NCI-H69 (cell line): ENCODE data around the gene GPX7.
"Not testable (repeated sequence)": the region's sequence is repeated elsewhere in the genome, so short reads cannot be mapped to it uniquely, and the experiment has no call there.

Source experiments
- DNase-seq: peaks from one replicate; lab custom pipeline; 2025; lab: John Stamatoyannopoulos, UW

Gene GPX7

GRCh38 chr1:52601991-52602855, at the start of gene GPX7:
Gene GPX7 (plus strand): TSS chr1:52602371. CDS start chr1:52602410, 39 bp downstream.
- DNase-seq, result peak; percentile 65

DNA sequence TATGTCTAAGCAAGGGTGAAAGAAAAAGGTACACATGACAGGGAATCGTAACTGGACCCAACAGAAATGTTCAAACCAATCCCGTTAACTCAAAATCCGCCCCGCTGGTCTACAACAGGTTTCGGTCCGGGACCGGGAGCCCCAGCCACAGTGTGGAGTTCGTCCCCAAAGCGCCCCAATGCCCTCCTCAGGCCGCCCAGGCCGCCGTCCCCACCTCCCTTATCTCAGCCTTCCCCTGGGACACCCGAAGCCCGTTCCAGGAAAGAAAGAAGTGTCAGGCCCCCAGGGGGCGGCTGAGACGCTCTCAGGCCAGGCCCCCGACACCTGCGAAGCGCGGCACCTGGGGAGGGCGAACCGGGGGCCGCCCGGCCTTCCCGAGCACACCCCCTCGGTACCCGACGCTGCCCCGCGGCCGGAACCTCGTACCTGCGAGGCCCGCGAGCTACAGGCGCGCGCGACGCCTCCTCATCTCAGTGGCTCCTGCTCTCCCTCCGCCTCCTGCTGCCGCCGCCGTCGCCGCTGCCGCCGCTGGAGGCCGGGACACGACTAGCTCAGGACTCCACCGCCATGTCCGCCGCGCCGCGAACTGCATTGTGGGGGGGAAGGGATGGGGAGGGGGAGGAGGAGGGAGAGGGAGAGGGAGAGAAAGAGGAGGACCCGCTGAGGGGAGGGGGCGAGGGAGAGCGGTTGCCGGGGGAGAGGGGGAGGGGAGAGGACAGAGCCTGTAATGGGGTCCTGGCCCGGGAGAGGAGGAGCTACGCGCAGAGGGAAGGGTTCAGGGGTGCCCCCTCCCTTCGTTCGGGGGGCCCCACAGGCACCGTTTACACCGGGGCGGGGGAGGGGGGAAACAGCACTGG, 49.4 kb upstream of the GPX7 start, which contains the start of gene TUT4:
Gene TUT4, minus strand, starts transcription at position 588 of the 857 bp plus-strand sequence. CDS start 26,812 bp downstream, outside the sequence.
- DNase-seq, result peak; percentile 91

DNA sequence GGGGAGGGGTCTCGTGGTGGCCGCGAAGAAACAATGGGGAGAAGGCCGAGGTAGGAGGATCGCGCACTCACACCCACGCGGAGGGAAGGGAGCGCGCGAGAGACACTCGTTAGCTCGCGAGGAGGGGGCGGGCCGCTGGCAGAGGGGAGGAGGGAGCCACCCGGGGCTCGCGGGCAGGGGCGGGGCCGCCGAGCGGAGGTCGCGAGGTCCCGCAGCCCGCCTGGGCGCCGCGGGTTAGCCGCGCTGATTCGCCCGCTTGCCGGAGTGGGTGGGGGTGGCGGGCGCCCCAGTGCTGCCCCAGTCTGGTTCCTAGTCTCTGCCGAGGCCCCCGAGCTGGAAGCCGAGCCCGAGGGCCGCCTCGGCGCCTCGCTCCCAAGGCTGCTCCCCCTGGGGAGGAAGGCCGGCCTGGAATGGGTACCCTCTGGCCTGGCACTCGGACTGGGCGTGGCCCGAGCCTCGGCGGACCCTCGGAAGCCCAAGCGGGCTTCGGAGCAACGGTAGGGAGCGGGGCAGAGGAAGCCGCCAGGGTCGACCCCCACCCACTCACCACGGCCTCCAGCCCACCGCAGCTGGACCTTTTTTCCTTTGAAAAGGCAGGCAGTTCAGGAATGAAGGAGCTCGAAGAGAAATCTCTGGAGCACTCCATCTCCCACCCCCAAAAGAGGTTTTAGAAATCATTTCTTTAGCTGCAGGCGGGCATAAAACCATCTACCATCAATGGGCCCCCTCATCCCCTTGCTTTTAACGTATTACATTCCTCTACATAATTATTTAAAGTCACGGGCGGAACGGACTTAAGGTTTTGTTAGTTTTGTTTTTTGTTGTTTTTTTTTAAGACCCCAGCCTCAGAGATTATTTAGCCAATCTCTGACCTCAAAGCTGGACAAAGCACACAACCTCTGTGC, 48.6 kb upstream of the GPX7 start:
- peak; percentile 92 for DNase-seq

DNA sequence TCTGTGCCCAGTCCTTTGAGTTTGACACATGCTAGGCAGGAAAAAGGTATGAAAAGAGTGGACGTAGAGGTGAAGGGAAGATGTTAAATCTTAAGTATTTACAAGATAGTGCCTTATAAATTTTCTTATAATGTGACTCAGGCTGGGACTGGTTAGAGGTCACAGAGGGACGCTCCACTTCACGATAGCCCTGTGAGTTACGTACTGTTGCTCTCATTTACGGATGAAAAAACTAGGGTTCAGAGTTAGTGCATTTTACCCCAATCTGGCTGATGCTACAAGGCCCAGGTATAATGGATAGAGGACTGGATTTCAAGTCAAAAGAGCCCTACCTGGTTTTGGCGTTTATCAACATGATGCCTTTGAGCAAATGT, 47.9 kb upstream of the GPX7 start:
- DNase-seq, result no peak

GRCh38 chr1:52554756-52555155, 47.4 kb upstream of the GPX7 start:
- peak; percentile 84 for DNase-seq

DNA sequence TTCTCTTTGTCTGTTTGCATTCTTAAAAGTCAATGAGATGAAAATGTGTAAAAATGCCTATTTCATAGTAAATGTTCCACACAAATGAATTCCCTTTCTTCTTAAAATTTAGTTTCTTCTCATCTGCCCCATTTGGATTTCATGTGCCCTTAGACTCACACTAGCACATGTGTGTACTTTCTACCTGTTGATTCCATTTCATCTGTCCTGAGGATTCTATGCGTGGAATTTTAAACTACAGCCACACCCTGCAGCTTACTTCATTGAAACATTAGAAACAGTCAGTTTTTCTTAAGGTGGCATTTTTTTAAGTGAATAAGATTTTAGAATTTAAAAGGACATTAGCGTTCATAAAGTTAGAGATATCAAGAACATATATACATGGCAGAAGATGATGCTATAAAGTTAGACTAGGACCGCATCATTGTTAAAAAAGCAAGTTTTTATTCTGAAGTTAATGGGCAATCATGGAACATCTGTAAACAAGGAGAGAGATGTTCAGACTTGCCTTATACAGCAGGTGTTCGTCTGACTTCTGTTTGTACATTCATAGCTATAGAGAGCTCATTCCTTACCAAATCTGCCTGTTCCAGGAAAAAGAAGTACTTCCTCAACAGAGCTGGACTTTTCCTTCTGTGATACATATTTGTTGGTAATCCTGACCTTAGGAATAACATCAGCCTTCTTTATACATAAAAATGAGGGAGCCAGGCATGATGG, 45.4 kb upstream of the GPX7 start:
- DNase-seq, result peak; percentile 48

- peak; percentile 1 for DNase-seq
Observed at GRCh38 chr1:52558941-52559340, 43.2 kb upstream of the GPX7 start.

DNA sequence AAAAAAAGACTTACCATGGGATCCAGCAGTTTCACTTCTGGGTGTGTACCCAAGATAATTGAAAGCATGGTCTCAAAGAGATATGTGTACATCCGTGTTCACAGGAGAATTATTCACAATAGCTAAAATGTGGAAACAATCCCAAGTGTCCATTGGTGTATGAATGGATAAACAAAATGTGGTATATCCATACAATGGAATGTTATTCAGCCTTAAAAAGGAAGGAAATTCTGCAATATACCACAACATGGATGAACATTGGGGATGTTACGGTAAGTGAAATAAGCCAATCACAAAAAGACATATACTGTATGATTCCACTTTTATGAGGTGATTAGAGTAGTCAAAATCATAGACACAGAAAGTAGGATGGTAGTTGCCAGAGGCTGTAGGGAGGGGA, 42.3 kb upstream of the GPX7 start:
- no peak for DNase-seq

- DNase-seq, result no peak
Observed at GRCh38 chr1:52562766-52563165, 39.4 kb upstream of the GPX7 start.

GRCh38 chr1:52567943-52568342, 34.2 kb upstream of the GPX7 start:
- no peak for DNase-seq

DNA sequence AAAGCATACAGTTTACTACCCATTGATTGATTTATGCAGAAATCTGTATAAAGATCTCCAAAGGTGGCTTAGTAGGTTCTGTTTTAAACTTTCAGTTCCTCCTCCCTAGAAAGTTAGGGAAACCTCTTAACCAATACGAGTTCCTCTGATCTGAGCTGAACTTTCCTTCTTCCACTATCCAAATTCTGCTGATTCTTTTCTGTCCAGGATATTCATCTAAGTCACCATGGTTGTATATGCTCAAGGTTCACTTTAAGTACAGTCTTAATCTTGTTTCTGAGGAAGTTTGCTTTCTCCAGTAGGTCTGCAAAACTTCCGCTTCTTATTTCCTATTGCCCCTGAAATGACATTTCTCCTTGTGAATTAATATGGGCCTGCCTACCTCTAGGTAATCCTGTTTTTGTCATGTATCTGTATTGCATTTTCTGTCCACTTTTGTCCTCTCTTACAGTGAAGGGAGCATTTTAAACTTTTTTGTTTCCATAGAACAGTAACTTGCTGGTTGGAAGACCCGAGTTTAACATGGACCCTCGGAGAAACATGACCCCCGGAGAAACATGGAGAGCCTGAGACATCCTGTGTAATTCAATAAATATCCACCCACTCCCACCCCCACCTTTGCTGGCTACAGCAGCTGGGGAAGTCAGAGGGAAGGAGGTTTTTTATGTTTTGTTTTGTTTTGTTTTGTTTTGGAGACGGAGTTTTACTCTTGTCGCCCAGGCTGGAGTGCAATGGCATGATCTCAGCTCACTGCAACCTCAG, 32.5 kb upstream of the GPX7 start:
- no peak for DNase-seq

- no peak for DNase-seq
Observed at GRCh38 chr1:52571783-52572182, 30.4 kb upstream of the GPX7 start.

GRCh38 chr1:52572387-52572786, 29.8 kb upstream of the GPX7 start:
- no peak for DNase-seq

DNA sequence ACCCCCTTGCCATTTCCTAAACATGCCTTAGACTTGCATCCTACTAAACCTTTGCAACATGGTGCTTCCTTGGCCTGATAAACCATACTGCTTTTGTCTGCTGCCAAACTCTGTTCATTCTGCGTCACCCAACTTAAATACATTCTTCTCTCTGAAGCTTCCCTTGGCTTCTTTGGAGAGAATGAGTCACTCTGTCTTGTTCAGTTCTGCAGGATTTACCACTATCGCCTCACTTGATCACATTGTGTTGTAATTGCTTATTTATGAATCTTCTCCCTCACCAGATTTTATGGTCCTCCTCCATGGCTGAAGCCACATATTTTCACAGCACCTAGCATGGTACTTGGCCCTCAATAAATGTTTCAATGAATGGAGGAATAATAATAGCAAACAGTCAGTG, 27.6 kb upstream of the GPX7 start:
- DNase-seq, result no peak

DNA sequence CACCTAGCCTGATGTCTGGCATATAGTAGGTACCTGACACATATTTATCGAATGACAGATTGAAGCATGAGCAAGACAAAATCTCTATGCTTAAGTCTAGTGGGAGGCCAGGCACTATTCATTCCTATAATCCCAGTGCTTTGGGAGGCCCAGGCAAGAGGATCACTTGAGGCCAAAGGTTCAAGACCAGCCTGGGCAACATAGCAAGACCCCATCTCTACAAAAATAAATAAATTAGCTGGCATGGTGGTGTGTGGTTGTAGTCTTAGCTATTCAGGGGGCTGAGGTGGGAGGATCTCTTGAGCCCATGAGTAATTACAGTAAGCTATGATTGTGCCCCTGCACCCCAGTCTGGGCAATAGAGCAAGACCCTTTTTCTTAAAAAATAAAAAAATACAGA, 26.1 kb upstream of the GPX7 start:
- DNase-seq, result no peak

- not testable (repeated sequence) for DNase-seq
Observed at GRCh38 chr1:52578066-52578465, 24.1 kb upstream of the GPX7 start.

DNA sequence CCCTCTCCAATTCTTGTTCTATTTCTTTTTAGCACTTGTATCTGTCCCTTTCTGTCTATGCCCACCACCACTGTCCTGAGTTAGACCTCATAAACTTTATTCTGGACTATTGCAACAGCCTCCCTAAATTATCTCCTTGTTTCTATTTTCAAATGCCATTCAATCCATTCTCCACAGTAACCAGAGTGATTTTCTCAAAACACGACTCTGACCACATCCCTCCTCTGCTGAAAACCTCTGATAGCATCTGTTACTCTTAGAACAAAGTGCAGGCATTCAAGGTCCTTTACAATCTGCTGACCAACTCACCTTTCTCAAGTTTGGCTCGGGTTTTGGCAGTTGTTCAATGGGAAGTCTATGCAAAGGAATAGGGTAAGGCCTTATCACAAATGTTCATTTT, 22.8 kb upstream of the GPX7 start:
- DNase-seq, result no peak

- no peak for DNase-seq
Observed at GRCh38 chr1:52580283-52580682, 21.9 kb upstream of the GPX7 start.

DNA sequence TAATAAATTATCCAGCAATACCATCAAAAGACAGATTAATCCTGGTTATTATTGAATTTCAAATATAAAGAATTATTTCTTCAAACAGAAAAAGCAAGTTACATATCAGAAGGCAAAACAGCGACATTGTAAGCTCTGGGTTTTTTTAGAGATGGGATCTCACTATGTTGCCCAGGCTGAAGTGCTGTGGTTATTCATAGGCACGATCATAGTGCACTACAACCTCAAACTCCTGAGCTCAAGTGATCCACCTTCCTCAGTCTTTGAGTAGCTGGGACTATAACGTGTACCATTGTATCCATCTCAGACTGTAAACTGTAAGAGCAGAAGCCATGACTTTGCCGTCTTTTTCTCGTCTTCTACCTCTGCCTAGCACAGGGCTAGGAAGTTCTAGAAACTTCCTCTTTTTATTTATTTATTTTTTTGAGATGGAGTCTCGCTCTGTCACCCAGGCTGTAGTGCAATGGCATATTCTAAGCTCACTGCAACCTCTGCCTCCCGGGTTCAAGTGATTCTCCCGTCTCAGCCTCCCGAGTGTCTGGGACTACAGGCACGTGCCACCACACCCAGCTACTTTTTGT, 20.0 kb upstream of the GPX7 start:
- DNase-seq, result no peak

- DNase-seq, result no peak
Observed at GRCh38 chr1:52585474-52585873, 16.7 kb upstream of the GPX7 start.
